Activated naive CD8-positive, alpha-beta T cell treated with anti-CD3 and anti-CD28 coated beads, Interleukin-2, amount 50 U/mL, for 16 hours (primary cell): ENCODE measurements around the gene FAM216A.
"Not testable (repeated sequence)": the region's sequence is repeated elsewhere in the genome, so short reads cannot be mapped to it uniquely, and the experiment has no call there.

Experiments used
- DNase-seq: peaks from one replicate; pipeline ENCODE4 v3.0.0-alpha.2; 2020; ENCODE audit warnings: low read depth, low spot score

FAM216A gene, protein sequence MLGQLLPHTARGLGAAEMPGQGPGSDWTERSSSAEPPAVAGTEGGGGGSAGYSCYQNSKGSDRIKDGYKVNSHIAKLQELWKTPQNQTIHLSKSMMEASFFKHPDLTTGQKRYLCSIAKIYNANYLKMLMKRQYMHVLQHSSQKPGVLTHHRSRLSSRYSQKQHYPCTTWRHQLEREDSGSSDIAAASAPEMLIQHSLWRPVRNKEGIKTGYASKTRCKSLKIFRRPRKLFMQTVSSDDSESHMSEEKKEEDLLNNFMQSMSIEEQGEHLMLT

DNA sequence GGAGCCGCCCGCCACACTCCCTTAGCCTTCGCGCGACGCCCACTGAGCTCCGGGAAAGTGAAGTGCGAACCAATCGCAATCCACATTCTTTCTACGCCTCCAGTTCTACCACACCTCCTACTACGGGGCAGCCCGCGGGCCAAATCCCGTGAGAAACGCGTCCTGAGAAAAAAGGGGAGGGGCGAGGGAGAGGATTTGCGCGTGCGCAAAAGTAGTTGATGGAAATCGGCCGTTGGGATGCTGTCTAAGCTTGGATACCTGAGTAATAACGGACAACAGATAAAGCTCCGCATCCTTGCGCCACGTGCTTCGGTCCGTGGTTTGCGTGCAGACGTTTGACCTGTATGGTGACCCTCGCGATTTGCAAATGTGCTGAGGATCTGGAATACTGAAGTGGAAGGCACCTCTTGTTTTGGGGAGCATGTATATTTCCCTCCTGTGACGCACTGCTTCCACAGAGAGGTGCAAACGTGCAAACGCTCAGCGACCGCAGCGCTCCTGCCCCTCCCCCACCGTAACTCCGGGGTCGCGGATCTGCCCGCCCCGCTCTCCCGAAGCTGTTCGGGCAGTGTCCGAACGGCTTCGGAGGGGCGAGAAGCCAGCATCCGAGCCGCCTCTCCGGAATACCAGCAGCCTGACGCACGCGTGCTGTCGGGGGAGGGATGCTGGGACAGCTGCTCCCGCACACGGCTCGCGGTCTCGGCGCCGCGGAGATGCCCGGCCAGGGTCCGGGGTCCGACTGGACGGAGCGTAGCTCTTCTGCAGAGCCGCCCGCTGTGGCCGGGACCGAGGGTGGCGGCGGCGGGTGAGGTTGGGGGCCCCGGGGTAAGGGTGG, at the start of gene FAM216A, which contains the start of gene GPN3:
Gene FAM216A (plus strand): TSS at position 632 of the 835 bp plus-strand sequence. CDS start 31 bp downstream, at position 663.
Gene GPN3 (minus strand): TSS at position 44 of the 835 bp plus-strand sequence. CDS start 54 bp downstream, outside the sequence.
- DNase-seq = peak; percentile 93

DNA sequence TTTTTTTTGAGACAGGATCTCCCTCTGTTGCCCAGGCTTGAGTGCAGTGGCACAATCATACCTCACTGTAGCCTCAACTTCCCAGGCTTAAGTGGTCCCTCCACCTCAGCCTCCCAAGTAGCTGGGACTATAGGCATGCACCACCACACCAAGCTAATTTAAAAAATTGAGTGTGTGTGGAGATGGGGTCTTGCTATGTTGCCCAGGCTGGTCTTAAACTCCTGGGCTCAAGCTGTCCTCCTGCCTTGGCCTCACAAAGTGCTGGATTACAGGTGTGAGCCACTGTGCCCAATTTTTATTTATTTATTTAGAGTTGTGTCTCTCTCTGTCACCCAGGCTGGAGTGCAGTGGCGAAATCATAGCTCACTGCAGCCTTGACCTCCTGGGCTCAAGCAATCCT, 48.0 kb upstream of the FAM216A start:
- DNase-seq = not testable (repeated sequence)

DNA sequence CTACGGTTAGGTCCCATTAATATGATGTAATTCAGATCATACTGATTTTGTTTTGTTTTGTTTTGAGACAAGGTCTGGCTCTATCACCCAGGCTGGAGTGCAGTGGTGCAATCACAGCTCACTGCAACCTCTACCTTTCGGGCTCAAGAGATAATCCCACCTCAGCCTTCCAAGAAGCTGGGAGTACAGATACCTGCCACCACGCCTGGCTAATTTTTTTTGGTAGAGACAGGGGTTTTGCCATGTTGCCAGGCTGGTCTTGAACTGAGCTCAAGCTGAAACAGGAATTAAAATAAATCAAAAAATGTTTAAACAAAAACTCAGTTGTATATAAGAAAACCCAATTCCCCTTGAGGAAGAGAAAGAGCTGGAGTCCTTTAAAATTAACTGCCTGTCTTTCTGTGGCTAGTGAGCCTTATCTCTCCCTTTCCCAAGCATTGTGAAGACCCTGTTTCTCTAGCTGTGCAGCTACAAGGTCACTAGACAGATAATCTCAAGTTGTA, 47.4 kb upstream of the FAM216A start:
- no peak for DNase-seq

DNA sequence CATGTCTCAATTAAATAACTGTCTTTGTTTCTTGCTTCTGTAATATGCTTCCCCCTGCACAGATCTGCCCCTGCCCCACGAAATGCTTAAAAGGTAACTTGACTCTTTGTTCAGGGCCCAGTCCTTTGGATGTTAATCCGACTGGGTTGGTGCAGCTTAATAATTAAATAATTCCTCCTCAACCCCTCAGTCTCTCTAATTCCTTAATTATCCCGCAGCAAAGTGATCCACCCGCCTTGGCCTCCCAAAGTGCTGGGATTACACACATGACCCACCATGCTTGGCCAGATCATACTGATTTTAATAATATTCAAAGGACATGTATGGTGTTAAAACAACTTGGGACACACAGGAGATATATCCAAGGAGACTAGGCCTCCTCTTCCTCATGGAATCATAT, 46.9 kb upstream of the FAM216A start:
- DNase-seq = no peak

DNA sequence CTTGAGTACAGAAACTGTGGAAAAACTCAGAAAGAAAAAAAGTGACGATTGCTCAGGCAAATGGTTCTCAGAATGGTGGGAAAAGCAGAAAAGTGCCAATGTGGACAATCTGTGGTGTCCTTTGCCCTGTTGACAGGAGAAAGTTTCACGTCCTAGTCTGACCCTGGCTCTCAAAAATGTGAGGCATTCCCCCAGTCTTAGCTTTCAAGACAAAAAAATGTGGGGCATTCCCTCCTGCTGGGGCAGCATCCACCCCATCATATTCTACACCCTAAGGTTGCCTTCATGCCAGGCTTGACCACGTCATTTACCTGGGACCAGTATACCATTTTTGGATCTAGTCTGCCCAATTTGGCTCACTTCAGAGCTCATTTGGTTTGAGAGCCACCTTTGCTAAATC, 44.4 kb upstream of the FAM216A start:
- DNase-seq = no peak

DNA sequence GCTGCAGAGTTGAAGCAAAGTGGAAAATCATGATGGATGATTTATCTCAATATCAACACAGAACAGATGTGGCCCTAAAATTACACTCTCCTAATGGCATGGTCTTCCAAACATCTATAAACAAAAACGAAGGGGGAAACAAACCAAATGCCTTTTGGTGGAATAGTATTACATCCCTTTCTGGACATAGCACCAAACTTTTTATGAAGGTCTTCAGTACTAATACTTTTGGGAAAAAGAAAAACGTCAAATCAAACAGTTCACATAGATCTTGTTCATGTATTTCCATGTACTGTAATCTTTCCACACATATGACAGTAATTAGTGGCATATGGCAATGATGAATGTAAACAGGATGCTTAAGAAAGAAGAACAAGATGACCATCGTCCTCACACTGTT, 42.2 kb upstream of the FAM216A start:
- DNase-seq = no peak

DNA sequence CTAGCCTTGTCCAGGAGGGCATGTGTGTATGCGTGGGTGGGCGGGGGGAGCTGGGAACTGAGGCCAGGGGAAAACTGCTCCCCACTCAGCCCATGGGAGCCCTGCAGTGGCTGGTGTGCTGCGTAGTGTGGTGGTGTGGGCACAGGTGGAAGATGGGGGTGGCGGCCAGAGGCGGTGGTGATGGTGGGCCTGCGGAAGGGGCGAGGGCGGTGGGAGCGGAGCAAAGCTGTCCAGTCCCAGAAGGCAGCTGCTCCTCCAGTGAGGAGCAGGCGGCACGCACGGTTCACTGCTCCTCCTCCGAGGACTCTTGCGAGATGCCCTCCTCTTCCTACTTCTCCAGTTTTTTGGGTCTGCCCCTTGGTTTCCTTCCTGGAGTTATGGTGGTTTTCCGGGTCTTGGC, 39.0 kb upstream of the FAM216A start:
- DNase-seq = not testable (repeated sequence)

DNA sequence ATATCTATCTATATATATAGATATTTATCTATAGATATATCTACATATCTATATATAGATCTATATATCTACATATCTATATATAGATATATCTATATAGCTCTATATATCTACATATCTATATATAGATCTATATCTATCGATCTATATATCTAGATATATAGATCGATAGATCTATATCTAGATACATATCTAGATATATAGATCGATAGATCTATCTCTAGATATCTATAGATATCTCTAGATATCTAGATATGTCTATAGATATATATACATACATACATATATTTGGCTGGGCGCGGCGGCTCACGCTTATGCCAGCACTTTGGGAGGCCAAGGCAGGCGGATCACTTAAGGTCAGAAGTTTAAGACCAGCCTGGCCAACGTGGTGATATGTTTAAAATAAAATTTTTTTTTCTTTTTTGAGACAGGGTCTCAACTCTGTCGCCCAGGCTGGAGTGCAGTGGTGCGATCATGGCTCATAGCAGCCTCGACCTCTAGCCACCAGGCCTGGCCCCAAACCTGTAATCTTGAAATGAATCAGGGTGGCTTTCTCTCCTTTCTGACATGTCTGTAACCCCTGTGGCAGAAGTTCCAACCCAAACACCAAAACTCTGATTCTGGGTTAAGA, 36.6 kb upstream of the FAM216A start:
- no peak for DNase-seq

DNA sequence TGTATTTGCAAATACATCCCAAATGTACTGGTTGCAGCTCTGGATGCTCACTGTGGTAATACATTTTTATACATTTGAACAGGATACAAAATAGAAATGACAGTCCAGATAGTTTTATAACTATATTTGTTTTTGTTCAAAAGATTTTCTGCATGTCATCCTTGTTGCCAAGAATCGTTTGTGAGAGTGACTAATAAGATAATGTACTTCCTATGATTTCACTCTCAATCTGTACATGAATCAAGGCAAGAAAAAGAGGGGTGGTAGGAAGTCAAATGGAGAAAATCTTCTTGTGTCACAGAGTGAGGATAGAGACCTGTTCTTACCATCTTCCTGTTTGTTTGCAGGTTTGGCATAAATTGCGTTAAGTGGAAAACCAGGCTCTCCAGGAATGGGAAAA, 32.4 kb upstream of the FAM216A start:
- DNase-seq = no peak

DNA sequence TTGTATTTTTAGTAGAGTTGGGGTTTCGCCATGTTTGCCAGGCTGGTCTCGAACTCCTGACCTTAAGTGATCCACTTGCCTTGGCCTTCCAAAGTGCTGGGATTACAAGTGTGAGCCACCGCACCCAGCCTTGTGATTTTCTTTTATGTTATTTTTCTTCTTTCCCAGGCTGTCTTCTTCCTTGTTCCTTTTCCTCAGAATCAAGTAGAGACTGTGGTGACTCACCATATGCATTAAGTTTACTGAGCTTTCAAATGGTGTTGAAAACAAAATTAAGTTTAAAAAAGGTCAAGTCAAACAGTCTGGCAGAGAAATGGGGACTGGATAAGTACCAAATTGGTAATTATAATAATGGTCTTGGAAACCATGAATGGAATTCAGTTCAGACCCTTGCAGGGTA, 24.2 kb upstream of the FAM216A start:
- no peak for DNase-seq

DNA sequence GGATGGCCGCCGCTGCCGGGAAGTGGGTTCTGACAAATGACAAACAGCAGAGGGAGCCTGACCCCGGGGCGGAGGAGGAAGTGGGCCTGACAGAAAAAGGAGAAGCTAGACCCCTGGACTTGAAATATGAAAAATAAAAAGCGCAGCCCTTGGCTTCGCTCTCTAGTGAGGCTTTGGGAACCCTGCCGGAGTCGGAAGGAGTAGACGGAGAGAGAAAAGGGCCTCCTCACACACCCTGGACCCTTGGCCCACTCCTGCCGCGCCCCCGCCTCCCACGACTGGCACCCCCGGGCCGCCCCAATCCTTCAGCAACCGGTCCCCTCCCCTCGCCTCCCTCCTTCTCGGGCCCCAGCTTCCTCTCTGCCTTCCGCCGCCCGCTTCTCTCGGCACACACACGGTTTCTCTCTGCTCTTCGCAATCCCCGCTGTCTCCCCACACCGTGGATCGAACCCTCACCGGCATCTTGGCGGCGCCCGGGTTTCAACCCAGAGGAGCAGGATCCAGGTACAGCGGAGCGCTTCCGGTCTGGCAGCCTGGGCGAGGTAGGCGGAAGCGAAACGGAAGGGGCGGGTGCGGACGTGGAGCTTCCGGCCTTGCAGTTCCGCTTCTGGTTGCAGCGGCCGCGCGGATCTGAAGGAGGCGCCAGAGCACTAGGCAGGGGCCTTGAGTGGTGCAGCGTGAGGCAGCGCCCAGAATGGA, 18.7 kb upstream of the FAM216A start, which contains the start of gene ARPC3:
Gene ARPC3 (minus strand): TSS at position 539 of the 699 bp plus-strand sequence. CDS start 77 bp downstream, at position 462.
- peak; percentile 91 for DNase-seq

DNA sequence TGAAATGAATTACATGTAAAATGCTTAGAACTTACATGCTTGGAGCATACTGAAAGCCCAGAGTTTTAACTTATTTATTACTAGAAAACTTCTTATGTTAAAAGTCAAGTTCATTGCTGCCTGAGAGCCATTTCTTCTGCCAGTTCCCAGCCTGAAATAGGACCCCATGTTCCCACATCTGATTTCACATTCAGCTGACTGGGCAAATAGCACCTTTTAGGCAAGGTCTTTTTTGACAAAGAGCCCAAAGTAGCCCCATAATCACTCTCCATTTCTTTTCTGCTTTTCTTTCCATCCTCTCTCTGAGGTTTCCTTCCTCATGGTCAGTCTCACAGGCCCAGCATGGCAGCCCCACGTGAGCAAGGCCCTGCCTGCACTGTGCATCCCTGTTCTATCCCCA, 17.4 kb upstream of the FAM216A start:
- DNase-seq = no peak

DNA sequence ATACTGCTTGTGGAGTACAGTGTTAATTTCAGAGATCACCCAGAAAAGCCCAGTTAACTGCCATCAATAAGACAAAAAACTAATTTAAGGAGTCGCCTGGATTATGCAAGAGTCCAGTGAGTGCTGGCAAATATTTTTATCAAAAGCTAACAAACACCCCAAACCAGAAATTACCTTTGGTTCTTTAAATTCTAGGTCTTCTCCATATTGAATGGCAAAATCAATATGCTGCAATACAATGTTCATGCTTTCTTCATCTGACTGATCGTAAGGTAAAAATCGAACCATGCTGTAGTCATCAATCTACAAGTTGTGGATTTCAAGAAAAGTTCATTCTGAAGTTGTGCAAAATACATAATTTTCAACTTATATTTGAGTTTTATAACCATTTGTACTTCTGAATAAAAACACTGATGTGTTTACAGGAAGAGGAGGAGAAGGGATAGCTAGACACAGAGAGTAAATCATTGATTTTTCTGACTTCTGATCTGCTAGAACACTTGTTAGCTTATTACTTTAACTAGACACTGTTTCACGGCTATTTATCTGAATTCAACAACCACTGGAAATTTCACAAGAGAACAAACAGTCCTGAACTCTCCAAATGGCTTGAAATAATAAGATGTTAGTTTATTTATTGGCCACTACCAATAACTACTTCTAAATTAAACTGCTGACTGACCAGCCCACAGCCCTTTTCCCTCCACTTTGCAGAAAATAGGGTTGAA, 14.9 kb upstream of the FAM216A start:
- no peak for DNase-seq

DNA sequence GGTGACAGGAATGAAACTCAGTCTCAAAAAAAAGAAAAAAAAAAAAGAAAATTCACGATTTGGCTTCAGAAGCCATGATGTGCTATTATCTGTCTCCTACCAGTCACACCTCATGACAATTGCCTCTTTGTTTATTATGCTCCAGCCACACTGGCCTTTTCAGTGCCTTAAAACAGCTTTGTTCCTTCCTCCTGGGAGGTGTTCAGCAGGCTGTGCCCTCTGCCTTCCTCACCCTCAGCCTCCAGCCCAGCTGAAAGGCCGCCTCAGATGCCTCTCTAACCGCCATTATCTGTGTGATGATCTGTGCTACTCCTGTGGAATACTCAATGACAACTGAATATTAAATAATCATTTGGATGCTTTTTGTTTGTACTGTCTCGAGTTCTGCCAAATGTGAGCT, 9.9 kb upstream of the FAM216A start:
- no peak for DNase-seq

DNA sequence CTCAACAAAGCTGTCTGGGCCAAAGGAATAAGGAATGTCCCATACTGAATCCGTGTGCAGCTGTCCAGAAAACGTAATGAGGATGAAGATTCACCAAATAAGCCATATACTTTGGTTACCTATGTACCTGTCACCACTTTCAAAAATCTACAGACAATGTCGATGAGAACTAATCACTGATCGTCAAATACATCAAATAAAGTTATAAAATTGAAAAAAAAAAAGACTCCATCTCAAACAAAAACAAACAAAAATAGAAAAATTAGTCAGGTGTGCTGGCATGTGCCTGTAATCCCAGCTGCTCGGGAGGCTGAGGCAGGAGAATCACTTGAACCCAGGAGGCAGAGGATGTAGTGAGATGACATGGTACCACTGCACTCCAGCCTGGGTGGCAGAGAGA, 7.5 kb upstream of the FAM216A start:
- not testable (repeated sequence) for DNase-seq

DNA sequence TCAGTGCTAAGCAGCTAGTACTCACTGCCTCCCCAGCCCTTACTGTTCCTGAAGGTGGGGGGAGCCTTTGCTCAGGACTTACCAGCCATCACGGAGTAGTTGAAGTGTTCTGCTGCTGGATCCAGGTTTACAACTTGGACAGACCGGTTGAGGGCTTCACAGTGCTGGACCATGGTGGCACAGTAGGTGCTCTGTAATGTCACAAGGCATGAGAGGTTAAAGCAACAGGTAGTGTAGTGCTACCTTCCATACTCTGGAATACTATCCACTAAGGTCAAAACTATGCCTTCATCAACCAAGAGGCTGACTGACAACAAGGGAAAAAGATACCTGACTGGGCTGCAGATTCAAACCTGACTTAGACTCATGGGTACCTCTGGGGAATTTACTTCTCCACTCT, 3.6 kb upstream of the FAM216A start:
- no peak for DNase-seq

DNA sequence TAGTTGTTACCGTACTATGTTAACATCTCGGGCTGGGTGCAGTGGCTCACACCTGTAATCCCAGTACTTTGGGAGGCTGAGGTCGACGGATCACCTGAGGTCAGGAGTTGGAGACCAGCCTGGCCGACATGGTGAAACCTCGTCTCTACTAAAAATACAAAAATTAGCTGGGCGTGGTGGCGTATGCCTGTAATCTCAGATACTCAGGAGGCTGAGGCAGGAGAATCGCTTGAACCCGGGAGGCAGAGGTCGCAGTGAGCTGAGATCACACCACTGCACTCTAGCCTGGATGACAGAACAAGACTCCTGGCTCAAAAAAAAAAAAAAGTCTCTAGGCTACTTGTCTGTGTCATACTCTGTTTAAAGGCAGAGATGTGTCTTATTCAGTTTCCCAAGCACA, 2.9 kb upstream of the FAM216A start:
- DNase-seq = not testable (repeated sequence)

DNA sequence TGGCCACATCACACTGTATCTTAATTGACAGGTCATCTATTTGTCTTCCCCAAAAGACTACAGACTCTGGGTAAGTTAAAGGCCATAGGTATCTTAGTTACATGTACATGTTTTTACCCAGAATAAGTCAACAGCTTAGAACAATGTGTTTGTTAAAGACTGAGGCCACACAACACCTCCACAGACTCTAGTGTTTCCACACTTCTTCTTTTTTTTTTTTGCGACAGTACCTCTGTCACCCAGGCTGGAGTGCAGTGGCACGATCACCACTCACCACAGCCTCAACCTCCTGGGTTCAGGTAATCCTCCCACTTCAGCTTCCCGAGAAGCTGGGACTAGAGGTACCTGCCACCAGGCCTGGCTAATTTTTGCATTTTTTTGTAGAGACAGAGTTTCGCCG, 1.9 kb upstream of the FAM216A start:
- no peak for DNase-seq

DNA sequence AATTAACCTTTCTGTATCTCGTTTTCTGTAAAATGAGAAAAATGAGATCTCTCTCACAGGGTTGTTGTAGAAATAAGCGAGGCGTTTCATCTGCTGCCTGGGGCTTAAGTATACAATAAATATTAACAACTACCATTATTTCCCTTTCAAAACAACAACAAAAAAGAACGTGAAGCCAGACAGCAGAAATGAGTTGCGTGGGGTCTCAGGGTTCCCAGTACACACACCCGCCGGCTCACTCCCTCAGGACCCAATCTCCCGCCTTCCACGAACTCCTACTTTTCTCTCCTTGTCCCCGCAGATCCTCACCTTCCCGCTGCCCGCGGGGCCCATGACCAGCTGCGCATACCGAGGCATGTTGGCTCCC, 815 bp upstream of the FAM216A start:
- no peak for DNase-seq

DNA sequence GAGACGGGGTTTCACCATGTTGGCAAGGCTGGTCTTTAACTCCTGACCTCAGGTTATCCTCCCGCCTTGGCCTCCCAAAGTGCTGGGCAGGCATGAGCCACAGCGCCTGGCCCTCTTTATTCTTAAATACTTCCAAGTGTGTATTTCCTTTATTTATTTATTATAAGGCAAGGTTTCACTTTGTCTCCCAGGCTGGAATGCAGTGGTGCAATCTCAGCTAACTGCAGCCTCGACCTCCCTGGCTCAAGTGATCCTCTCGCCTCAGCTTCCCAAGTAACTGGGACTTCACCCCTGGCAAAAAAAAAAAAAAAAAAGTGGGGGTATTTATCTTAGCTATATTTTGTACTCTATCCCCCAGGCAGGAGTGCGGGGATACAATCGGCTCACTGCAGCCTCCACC, 6.8 kb downstream of the FAM216A start:
- DNase-seq = no peak
